ENCODE results near the gene PRG2.
A peak's percentile ranks its signal among the peaks of the same experiment; 100 is the strongest.
"Not testable (repeated sequence)": the region's sequence is repeated elsewhere in the genome, so short reads cannot be mapped to it uniquely, and the experiment has no call there.

The PRG2 gene

DNA sequence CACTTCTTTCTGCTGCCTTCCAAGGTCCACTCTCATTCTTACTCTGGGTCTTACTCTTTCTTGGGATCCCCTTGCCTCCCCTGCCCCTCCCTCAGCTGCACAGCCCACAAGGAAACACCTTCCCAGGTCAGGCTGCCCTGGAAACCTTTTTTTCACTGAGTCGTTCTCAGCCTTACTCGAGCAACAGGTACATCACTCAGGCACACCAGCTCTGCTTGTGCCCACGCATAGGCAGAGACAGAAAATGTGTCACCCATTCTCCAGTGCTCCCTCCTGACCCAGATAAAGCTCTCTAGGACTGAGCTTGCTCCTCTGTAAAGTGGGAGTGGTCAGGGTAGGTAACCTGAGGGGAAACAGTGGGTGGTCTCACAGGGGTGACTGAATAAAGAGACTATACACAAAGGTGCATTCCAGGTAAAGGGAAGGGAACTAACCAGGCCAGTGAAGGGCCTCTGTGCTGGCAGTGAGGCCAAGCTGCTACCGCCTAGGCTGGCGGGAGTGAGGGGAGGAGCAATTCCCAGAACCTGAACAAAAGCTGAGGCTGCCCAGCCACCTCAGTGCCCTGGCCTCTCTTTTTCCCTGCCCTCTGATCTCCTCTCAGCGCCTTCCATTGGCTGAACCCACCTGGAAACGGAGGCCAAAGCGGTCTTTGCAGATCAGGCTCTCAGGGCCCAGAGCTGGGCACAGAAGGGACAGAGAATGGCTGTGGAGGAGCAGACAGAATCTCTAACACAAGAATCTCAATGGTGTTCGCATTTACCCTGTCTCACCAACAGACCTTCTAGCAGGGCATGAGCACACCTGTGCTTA lies 25.4 kb downstream of the PRG2 start:
- no peak for DNase-seq

DNA sequence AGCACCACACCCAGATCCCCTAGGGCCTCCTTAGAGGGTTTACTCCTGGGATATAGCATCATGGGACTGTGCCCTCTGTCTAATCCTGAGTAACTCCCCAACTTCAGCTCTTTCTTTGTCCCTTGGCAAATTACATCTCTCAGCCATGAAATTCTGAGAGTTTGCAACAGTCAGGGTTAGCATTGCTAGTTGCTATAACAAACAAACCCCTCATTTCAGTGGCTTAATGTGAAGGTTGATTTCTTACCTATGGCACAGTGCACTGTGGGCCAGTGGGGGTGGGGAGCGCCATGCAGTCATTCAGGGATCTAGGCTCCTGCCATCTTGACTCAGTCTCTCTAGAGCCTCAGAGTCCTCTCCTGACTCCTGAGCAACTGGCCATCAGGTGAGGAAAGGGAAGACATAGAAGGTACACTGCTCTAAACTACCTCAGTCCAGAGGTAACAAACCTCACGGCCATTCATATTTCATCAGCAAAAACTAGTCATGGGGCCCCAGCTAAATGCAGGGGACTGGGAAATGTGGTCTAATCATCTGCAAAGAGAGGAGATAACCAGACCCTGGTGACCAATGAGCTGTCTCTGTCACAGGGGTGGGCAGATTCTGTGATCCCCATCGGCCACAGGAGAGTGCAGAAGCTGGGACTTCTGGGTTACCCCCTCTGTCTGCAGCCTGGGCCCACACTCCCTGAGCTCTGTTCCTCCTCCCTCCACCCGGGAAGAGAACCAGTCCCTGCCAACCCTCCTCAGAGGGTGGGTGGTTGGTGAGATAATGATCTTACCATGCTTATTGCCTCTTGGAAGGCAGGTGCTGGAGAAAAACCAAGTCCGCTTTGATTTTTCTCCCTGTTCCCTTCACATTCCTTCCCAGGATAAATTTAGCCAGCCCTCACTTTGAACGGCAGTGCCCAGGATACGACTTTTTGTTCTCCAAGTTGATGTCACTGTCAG lies 27.0 kb downstream of the PRG2 start:
- DNase-seq, result no peak

DNA sequence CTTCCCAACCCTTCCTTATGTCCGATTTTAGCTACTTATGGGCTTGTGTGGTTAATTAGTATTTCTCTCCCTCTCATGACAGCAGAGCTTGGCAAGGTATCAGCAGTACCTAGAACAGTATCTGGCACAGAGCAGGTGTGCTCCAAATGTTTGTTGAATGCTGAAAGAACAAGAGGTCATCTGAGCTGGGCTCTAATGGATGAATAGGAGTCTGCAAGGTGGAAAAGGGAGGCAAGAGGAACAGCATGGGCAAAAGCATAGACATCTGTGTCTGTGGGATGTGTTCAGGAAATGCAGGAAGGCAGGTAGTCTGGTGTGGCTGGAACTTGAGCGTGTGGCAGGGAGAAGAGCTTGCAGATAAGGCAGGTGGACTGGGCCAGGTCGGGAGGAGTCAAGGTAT lies 28.5 kb downstream of the PRG2 start:
- DNase-seq, result no peak

DNA sequence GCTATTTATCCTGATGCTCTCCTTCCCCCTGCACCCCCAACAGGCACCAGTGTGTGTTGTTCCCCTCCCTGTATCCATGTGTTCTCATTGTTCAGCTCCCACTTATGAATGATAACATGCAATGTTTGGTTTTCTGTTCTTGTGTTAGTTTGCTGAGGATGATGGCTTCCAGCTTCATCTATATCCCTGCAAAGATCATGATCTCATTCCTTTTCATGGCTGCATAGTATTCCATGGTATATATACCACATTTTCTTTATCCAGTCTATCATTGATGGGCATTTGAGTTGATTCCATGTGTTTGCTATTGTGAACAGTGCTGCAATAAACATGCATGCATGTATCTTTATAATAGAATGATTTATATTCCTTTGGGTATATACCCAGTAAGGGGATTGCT lies 29.0 kb downstream of the PRG2 start:
- DNase-seq, result not testable (repeated sequence)

DNA sequence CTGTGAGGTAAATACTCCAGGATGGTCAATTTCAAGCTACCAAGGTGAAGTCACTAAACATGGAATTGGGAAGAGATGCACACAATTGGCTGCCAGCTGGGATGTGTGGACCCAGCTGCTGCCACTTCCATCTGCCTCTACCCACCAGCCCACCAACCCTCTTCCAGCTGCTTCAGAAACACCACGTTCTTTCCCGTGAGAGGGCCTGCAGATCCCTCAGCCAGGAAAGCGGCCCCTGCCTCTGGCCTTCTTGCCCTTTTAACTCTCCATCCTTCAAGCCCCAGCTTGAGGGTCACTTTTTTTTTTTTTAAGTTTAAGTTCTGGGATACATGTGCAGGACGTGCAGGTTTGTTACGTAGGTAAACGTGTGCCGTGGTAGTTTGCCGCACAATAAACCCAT lies 29.5 kb downstream of the PRG2 start:
- peak; percentile 20 for DNase-seq

DNA sequence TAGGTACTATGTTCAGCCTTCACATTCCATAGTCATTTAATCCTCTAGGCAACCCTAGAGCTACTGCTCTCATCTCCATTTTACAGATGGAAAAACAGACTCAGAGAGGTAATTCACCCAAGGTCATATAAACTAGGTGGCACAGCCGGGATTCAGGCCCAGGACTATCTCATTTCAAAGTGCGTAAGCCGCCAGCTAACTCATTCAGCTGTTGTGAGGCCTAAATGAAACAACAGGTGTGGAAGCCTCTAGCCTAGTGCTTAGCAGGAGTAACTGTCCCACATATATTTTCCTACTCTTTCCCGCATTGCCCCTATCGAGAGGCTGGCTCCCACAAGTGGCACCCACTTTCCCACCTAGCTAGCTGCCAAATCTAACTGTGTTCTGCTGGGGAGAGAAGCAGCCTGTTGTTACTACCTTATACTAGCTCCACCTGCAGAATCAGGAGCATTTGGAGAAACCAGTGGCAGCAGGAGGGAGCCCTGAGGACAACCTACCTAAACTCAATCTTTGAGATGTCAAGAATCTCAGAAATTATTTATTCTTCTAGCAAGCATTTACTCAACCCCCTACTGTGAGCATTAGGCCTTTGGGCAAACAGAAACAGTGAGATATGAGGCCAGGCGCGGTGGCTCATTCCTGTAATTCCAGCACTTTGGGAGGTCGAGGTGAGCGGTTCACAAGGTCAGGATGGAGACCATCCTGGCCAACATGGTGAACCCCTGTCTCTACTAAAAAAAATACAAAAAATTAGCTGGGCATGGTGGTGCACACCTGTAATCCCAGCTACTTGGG lies 30.4 kb downstream of the PRG2 start:
- DNase-seq, result no peak

DNA sequence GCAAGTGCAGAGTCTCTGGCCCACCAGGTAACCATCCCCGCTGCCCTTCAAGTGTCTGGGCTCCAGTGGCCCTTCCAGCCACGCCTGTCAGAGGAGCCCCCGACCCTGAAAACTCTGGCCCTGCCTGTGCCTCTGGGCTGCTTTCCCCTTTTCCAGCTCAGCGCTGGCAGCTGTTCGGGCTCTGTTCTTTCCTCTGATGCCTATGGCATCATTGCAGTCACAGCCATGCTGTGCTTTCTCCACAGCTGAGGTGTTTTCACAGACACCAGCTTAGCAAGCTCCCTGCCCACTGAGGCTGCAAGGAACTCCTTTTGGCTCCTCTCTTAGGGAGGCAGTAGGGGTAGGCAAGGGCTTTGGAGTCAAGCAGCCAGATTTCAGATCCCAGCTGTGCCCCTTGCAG lies 31.1 kb downstream of the PRG2 start:
- DNase-seq, result no peak

DNA sequence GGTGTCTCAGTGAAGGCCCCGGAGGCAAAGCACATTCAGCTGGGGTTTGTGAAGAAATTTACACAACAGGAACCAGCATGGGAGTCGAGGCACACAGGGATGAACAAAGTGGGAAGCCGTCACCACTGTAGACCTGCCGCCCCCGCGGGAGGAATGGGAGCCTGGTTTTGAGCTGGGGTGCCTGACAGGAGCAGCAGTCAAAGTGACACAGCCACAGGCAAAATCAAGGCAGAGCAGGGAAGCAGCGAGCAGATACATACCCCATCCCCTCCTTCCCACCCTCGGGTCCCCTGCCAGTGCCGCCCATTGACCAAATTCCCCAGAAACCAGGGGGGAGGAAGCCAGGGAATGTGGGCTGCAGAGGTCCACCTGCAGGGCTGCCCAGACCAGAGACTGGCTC lies 31.5 kb downstream of the PRG2 start:
- DNase-seq, result no peak

DNA sequence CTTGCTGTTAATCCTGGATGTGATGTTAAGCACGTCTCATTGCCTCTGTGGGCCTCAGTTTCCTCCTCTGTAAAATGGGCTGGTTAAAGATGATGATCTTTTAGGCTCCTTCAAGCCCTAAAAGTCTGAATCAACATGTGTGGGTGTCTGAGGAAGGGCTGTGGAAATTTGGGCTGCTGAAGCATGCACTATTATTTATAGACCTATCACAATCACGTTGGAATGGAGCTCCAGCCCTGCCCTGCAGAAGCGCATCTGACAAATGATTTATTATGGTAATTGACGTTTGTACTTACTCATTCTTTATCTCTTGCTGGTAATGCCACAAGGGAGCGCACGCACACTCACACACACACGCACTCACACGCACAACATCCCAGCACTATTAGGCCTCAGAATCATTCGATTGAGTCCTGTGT lies 31.9 kb downstream of the PRG2 start:
- DNase-seq, result no peak

DNA sequence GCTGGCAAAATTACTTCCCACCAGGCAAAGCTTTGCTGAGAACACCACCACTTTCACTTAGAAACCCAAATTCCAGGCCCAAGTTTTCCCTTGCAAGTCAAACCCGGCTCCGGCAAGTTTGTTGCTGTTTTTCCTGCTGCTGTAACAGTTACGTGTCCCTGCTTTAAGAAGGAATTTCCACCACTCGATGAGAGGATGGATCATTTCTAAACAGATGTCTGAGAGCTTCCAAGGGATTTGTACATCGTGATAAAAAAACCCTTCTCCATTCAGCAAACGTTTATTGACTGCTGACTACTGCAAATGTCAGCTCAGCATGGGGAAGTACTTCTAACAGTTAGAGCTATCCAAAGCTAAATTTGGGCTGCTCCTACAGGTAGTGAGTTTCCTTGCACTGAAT lies 32.6 kb downstream of the PRG2 start:
- DNase-seq, result no peak

DNA sequence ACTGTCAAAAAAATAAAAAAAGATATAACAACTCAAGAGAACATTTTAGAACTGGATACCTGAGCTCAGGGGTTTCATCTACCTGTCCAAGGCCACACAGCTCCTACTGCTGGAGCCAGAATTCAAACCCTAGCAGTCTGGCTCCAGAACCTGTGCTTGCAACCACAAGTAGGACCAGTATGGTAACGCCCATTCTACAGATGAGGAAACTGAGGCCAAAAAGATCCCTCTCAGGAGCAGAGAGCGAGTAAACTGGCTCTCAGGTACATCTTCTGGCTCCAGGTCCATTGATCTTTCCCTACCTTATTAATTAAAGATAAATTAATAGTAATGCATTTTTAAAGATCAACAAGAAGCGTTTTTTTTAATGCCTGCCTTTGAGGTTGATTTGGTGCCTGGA lies 33.1 kb downstream of the PRG2 start:
- DNase-seq, result no peak

DNA sequence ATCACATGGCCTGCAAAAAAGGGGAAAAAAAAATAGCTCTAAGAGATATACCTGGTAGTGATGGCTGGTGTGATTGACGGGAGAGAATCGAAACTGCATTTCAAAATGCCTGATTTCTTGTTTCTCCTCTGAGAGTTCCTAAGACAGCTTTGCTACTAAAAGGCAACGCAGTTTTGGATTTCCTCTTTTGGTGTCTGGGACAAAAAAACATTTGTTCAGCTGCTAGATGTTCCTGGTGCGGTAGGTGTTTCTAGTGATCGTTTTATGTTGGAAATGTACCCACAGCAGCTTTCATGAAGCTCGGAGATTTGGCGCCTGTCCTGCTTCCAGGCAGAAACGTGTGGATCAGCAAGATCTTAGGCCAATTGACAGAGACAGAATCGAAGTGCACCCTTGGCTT lies 34.2 kb downstream of the PRG2 start:
- DNase-seq, result no peak

DNA sequence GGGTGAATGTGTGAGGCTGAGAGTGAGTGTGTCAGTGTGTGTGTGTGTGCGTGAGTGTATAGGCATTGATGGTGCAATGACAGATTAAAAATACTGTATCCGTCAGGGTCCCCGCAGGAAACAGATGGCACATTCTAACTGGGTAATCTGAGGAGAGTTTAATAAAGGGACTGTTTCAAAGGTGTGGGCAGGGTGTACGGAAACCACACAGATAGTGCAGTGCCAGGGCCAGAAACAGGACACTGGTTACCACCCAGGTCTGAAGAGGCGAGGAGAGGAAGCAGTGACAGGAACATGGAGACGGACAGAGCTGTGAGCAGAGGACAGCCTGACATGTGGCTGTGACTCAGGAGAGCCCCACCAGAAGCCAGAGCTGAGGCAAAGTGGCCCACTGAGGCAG lies 35.8 kb downstream of the PRG2 start:
- no peak for DNase-seq

DNA sequence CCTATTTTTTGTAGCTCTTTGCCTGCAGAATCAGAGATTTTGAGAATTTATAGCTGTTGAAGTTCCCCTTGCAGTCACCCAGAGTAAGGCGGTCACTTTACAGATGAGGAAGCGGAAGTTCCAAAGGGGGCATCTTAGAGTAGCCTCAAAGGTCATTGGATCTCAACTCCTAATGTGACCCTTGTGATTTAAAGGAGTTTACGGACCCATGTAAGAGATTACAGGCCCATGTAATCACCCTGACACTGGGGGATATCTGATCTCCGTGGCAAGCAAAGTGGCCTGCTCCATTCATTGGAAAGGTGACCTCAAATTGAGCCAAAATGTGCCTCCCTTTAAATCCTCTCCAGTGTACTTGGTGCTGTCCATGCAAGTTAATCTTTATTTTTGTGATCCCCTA lies 36.6 kb downstream of the PRG2 start:
- no peak for DNase-seq

DNA sequence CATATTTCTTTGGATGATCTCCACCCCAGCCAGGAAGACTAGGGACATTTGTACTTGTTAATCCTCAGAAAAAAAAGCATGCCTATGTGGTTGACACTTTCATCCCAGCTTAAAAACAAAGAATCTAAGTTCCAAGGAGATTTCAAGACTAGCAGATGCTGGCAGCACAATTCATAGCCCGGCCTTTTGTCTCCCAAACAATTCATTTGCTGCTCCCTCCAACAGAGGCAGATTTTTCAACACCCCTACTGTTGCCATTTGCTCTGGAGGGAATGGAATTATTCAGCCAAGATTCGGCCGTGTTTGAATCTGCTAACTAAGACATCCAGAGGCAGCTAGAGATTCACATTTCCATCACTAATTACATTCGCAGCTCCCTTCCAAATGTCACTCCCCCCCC lies 37.0 kb downstream of the PRG2 start:
- no peak for DNase-seq

DNA sequence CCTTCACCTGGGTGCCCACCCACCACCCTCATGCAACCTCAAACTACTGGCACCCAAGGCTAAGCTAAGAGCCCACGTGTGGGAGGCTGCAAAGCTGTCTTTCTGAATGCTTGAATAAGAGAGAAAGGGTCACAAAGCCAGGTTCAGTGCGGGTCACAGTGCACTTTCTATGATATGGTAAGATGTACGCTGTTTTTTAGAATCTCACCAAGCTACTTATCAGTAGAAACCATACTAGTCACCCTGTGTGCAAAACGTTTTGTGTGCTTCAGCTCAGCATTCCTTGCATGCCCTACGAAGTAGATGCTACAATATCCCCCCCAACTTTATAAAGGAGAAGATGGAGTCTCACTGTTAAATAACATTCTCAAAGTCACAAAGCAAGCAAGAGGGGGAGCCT lies 37.4 kb downstream of the PRG2 start:
- no peak for DNase-seq

DNA sequence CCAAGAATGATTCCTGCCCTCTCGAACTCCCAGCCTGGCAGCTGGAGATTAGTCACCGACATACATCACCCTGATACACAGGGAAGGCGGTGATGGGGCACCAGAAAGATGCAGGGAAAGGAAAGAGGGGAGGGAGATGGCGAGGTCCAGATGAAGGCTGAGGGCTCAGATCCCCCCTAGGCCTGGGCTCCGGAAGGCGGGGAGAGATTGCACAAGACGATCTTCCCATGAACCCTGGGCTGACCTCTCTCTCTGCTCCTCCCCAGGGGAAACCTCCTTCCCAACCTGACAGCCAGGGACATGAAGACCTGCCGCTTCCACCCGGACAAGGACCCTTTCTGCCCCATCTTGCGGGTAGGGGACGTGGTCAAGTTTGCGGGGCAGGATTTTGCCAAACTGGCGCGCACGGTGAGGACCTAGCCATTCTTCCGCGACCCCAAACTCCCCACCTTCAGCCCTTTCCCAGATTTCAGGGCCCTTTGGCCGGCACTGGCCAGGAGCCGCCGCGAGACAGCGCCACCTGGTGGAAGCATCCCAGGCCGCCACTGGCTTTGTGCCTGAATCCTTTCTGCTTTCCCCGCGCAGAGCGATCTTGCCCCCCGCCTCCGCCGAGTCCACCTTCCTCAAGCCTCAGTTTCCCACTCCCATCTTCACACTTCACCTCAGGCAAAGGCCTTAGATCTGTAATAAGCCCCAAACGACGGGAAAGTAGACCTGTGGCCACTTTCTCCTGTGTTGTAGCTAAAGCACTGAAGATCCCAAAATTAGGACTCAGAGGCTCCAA lies 40.8 kb downstream of the PRG2 start:
- DNase-seq, result no peak

DNA sequence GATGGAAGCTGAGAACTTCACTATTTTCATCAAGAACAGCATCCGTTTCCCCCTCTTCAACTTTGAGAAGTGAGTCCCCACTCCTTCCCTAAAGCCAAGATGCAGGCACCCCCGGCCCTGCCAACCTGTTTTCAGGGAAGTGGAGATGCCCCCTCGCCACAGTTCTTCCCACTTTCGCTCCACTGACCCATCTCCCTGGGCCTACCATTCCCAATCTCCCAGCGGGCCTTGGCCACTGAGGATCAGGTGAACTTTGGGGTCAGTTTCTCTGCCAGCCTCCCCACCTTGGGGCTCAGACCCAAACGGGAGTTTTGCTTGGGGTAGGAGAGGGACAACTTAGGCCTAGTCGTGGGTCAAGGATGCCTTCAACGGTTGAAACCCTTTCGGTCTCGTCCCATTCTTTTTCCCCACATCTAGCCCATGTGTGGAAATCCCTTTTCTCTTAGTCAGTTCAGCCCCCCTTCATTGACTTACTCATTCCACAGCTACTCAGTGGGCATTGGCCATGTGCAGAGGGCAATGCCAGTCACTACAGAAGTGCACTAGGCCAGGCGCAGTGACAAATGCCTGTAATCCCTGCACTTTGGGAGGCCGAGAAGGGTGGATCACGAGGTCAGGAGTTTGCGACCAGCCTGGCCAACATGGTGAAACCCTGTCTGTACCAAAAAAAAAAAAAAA lies 41.7 kb downstream of the PRG2 start:
- no peak for DNase-seq

DNA sequence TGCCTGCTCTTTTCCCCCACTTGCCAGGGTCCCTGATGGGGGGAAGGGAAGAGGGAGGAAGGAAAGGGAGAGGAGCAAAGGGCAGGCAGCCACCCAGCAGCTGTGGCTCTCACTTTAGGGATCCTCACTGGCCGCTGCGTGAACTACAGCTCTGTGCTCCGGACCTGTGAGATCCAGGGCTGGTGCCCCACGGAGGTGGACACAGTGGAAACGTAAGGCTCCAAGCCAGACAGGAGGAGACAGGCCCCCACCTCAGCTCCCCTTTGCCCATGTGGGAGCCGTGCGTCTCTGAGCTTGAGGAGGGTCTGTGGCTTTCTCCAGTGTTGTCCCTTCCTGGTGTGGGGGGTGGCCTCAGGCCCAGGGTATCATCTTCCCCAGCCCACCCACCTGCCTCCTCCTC lies 42.4 kb downstream of the PRG2 start:
- no peak for DNase-seq

DNA sequence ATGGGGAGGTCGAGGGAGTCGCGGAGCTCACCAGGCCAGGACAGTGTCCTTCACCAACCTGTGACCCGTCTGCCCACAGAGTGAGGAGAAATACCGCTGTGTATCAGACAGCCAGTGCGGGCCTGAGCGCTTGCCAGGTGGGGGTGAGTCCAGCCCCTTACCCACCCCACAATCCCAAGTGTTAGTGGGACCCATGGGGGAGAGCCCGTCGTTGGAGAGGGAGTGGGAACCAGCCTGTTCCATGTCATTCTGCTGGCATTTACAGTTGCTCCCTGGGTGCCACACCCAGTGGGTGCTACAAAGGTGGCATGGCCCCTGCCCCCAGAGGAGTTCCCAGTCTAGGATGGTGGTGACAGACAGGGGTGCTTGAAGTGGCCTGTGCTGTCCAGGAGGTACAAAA lies 43.1 kb downstream of the PRG2 start:
- DNase-seq, result no peak

DNA sequence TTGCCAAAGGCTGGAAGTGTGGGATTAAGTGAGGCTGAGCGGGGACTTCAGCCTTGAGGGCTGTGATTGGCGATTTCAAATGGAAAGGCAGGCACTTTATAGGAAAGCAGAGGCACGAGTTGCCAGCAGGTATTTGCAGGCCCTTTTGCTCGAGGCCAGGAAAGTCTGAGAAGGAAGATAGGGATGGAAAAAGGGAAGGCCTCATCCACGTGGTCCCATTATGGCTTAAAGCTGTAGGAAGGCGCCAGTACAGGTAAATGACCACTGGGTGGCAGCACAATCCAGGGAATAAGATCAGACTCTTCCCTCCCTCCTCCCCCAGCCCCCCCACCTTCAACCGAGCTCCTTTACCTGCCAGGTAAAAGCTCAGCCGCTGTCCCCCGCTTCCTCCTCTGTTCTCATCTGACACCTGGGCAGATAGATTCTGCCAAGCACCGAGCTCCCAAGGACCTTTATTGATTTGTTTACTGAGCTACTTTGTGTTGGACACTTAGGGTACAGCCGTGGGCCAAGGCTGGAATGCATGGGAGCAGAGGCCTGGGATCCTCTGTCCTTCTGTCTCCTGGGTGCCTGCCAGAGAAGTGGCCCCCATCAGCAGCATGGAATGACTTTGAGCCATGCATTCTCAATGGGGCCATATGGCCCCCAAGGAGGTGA lies 44.8 kb downstream of the PRG2 start:
- DNase-seq, result peak; percentile 53

Data from NCI-H1092 (cell line).